Activated T-cell treated with anti-CD3 and anti-CD28 coated beads, Interleukin-2, amount 50 U/mL, for 1 hour (primary cell): Measurements from ENCODE around the gene GOLGA5.

Source experiments
- DNase-seq: peaks from one replicate; pipeline ENCODE4 v3.0.0-alpha.2; 2020

Gene GOLGA5

DNA sequence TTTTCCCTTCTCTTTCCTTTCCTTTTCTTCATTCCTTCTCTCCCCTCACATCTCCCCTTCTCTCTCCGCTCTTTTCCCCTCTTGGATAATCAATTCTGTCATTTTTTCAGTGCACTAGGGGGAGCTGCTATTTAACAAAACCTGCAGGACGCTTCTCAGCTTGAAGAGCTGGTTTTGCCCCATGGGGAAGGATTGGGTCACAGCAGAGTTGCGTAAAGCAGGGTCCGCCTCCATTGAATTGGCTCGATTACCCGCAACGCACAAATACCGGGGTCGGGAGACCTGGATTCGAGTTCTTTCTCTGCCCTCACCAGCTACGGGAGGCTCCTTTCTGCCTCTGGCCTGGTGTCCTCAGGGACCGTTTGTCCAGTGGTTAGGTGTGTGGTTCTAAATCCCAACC is 86.7 kb downstream of the GOLGA5 start:
- DNase-seq = no peak

DNA sequence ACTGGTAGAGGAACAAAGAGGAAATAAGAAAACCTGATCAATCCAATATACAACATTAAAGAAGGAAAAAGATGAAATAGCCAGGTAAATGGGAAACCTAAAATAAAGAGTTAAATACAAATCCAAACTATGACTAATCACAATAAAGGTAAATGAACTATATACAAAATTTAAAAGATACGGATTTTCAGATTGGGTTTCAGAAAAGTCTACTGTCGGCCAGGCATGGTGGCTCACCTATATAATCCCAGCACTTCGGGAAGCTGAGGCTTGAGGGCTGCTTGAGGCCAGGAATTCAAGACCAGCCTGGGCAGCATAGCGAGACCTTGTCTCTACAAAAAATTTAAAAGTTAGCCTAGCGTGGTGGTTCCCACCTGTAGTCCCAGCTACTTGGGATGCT is 89.0 kb downstream of the GOLGA5 start:
- no peak for DNase-seq

DNA sequence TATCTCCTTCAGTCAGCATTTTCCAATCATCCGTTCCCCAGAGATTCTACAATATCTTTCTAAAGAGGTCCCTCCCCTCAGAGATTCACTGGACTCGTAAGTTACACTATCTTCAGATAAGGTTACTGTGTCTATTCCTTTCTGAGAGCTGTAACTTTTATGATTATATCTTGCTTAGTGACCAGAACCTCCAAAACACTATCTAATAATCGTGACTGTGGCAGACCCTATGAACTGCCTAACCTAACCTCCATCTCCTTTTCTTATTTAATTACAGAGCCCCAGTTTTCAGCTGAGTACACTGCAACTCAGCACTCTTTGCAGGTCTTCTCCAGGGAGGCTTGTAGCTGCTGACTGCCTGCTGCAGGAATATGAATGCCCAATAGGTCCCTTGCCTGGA is 90.3 kb downstream of the GOLGA5 start:
- DNase-seq = no peak

DNA sequence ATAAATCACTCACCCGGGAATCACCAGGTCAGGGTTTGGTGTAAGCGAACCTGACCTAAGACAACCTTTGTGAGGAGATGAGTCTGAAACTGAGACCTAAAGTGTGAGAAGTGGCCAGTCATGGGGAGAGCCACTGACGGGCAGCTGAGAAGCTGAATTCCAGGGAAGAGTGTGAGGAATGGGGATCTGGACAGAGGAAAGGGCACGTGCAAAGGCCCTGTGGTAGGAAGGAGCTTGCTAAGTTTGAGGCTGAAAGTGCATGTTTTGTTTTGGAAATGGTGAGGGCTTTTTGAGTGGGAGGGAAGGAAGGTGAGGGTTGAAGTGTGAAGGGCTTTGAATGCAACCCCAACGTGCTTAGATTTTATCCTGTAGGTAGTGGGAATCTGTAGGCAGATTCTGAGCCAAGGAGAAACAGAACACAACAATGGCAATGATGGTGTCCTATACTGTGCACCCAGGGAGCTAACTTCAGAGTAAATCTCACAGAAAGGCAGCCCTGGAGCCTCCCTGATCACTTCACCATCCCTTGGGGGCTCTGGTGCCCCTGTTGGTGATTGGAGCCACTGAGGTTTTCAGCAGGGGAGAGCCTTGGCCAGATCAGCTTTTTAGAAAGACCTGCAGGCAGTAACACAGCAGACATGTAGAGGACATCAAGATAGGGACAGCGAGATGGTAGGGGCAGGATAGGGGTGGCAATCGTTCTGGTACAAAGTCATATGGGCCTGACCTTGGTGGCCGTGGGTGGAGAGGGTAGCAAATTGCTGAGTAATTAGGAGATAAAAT is 91.4 kb downstream of the GOLGA5 start:
- no peak for DNase-seq

DNA sequence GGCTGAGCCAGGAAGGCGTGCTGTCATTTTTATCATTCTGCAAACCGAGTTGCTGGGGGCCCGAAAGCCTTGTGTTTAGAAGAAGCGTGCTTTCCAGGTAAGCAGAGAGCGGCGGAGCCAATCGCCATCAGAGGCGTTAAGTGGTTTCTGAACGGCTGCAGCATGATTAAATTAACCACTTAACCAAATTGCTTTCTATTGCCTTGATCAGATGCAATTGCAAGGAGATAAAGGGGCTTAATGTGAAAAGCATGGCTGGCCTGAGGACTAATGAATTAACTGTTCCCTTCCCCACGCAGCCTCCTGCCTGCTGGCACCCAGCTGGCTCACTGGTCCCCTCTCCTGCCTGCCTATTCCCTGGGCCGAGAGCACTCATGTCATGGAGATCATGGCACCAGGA is 92.2 kb downstream of the GOLGA5 start:
- DNase-seq = no peak

DNA sequence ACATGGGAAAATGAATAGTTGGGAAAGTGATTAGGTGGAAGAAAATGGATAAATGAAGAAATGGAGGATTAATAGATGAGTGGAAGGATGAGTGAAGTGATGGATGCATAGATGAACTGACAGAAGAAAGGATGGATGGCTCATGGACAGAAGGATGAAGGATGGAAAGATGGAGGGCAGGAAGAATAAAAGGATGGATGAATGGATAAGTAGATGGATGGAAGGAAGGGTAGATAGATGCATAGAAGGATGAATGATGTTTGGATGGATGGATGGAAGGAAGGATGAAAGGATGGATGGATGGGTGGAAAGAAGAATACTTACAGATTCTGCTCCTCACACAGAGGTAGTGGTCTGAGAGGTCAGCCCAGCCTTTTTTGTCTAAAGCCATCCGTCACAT is 93.1 kb downstream of the GOLGA5 start:
- DNase-seq = no peak

DNA sequence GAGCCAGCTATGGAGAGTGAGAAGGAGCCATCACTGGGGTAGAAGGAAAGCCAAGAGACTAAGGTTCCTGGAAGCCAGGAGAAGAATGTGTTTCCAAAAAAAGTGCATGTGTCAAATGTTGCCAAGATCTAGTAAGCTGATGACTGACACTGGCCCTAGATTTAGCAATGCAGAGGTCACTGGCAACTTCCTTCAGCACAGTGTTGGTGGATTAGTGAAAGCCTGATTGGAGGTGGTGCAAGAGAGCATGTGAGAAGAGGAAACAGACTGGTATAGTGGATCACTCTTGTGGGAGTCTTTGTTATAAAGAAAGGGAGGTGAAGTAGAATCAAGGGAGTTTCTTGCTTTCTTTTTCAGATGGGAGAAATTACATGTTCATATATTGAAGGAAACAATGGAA is 94.8 kb downstream of the GOLGA5 start:
- no peak for DNase-seq
